Activated CD4-positive, alpha-beta T cell treated with anti-CD3 and anti-CD28 coated beads, Interleukin-2, Interleukin-6, amounts not matched to agents 100 ng/mL and 50 ng/mL, durations not matched to agents 16 hours and 8 hours (primary cell): ENCODE data around the gene CCR5.
A peak's percentile ranks its signal among the peaks of the same experiment; 100 is the strongest.
"Not testable (repeated sequence)": the region's sequence is repeated elsewhere in the genome, so short reads cannot be mapped to it uniquely, and the experiment has no call there.

Source experiments
- DNase-seq: peaks from one replicate; pipeline ENCODE4 v3.0.0-alpha.2; 2020

CCR5 gene

GRCh38 chr3:46388847-46389246 is 18.1 kb downstream of the CCR5 start:
- DNase-seq: not testable (repeated sequence)

- DNase-seq: no peak
Observed at GRCh38 chr3:46389306-46389705, 18.6 kb downstream of the CCR5 start.

GRCh38 chr3:46391526-46391925 is 20.8 kb downstream of the CCR5 start:
- not testable (repeated sequence) for DNase-seq

- DNase-seq: no peak
Observed at GRCh38 chr3:46393011-46393410, 22.3 kb downstream of the CCR5 start.

GRCh38 chr3:46393554-46394434 is 23.0 kb downstream of the CCR5 start:
- no peak for DNase-seq

- DNase-seq: no peak
Observed at GRCh38 chr3:46395210-46395661, 24.5 kb downstream of the CCR5 start.

GRCh38 chr3:46395766-46396530 is 25.2 kb downstream of the CCR5 start:
- no peak for DNase-seq

- no peak for DNase-seq
Observed at GRCh38 chr3:46397111-46397510, 26.4 kb downstream of the CCR5 start.

- DNase-seq: no peak
Observed at GRCh38 chr3:46398186-46398955, 27.6 kb downstream of the CCR5 start.

- no peak for DNase-seq
Observed at GRCh38 chr3:46399098-46399497, 28.4 kb downstream of the CCR5 start.

- DNase-seq: no peak
Observed at GRCh38 chr3:46399557-46399956, 28.8 kb downstream of the CCR5 start.

GRCh38 chr3:46400000-46400734 is 29.4 kb downstream of the CCR5 start:
- no peak for DNase-seq

GRCh38 chr3:46400846-46401245 is 30.1 kb downstream of the CCR5 start:
- DNase-seq: no peak

- DNase-seq: no peak
Observed at GRCh38 chr3:46401579-46401978, 30.8 kb downstream of the CCR5 start.

- not testable (repeated sequence) for DNase-seq
Observed at GRCh38 chr3:46402902-46403301, 32.2 kb downstream of the CCR5 start.

GRCh38 chr3:46405301-46406019 is 34.7 kb downstream of the CCR5 start:
- DNase-seq: no peak

GRCh38 chr3:46406443-46406787 is 35.7 kb downstream of the CCR5 start:
- DNase-seq: no peak

- DNase-seq: peak; percentile 49
Observed at GRCh38 chr3:46406788-46407611, 36.3 kb downstream of the CCR5 start, which contains the start of the genes CCR5AS and CCRL2. TSS of gene CCR5AS (minus strand) at chr3:46407066. TSS of gene CCRL2 (plus strand) at chr3:46407259. CDS start at chr3:46408080, 821 bp downstream.

- DNase-seq: no peak
Observed at GRCh38 chr3:46407970-46408369, 37.2 kb downstream of the CCR5 start.

GRCh38 chr3:46408853-46409252 is 38.1 kb downstream of the CCR5 start:
- no peak for DNase-seq
